PC-9 (cell line): ENCODE data around the gene TCF4.

ENCODE experiments used
- EZH2 ChIP-seq: fragments of 200-600 bp; sonication (generic); IDR thresholded peaks from 2 replicates; pipeline ENCODE4 v1.8.0; 2017; ENCODE audit warnings: antibody characterized with exemption, low read depth
- TF ChIP-seq, protein P1 (sequence below): fragments of 200-600 bp; sonication (generic); conservative IDR thresholded peaks from 2 replicates; pipeline ENCODE4 v1.6.1; 2017; ENCODE audit warnings: mixed run types, antibody characterized with exemption, mild to moderate bottlenecking, moderate library complexity

DNA sequence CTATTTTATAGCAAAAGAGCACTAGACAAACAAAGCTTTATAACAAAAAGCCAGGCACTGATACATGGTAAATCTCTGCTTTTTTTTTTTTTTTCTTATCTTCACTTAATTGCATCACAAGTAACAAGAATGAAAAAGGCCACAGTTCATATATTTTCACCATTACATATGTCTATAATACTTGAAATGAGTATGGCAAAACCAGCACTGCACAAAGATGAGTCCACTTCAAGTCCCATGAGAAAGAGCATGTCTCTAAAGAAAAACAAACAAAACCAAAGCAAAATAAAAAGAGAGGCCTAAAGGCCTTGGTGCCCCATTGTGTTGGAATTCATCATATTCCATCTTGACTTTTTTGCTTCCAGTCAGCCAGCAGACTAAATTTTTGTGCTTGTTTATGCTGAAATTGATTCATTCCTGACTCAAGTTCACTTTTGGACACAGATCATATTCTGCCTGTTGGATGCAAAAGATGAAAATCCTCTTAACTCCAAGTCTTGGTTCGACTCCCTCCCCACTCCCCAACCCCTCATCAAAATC lies 363.8 kb downstream of the TCF4 start:
- TF ChIP-seq, protein P1, sequence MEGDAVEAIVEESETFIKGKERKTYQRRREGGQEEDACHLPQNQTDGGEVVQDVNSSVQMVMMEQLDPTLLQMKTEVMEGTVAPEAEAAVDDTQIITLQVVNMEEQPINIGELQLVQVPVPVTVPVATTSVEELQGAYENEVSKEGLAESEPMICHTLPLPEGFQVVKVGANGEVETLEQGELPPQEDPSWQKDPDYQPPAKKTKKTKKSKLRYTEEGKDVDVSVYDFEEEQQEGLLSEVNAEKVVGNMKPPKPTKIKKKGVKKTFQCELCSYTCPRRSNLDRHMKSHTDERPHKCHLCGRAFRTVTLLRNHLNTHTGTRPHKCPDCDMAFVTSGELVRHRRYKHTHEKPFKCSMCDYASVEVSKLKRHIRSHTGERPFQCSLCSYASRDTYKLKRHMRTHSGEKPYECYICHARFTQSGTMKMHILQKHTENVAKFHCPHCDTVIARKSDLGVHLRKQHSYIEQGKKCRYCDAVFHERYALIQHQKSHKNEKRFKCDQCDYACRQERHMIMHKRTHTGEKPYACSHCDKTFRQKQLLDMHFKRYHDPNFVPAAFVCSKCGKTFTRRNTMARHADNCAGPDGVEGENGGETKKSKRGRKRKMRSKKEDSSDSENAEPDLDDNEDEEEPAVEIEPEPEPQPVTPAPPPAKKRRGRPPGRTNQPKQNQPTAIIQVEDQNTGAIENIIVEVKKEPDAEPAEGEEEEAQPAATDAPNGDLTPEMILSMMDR: no peak
- no peak for TF ChIP-seq EZH2
